Kidney (tissue), 14 donors: Measurements from ENCODE around the gene TMEM184A. TPM values are rescaled to one million over a fixed set of nuclear protein-coding genes. Genes with fewer than 3 reads are reported as not detected.

Experiments
- DNase-seq, 5 donors: peaks; one replicate each; pipeline ENCODE4 v3.0.0-alpha.2; 2013 to 2020
- FAIRE-seq: peaks from 2 replicates; lab custom pipeline; 2012; peaks lifted over from hg19 to GRCh38; lab: Jason Lieb, UNC
- H3K27ac ChIP-seq, 2 donors: one replicate each; pipeline ENCODE4 v1.7.0; 2013; ENCODE audit warnings: low read depth in 2 of 2, low read length in 2 of 2, inconsistent platforms in 1 of 2
- H3K27me3 ChIP-seq: one replicate; pipeline ENCODE4 v1.7.1; 2013; ENCODE audit warnings: low read length, inconsistent platforms; ENCODE audit not compliant: control insufficient read depth, insufficient read depth
- H3K36me3 ChIP-seq, 3 donors: one replicate each; pipeline versions ENCODE4 v1.7.0 to v1.7.1; 2013; ENCODE audit warnings: low read length in 3 of 3, control low read depth in 1 of 3, inconsistent platforms in 1 of 3; ENCODE audit not compliant: insufficient read depth in 3 of 3, control insufficient read depth in 2 of 3
- H3K4me1 ChIP-seq, 3 donors: one replicate each; pipeline versions ENCODE4 v1.7.0 to v1.7.1; 2013; ENCODE audit warnings: low read length in 3 of 3, inconsistent platforms in 1 of 3, low read depth in 1 of 3; ENCODE audit not compliant: control insufficient read depth in 2 of 3, insufficient read depth in 2 of 3
- H3K4me3 ChIP-seq, 3 donors: one replicate each; pipeline versions ENCODE4 v1.7.0 to v1.8.1; 2013; ENCODE audit warnings: low read length in 3 of 3, control low read depth in 1 of 3, inconsistent platforms in 1 of 3
- H3K9ac ChIP-seq, 3 donors: one replicate each; pipeline versions ENCODE4 v1.7.0 to v1.7.1; 2013; ENCODE audit warnings: low read length in 3 of 3, control low read depth in 1 of 3, inconsistent platforms in 1 of 3
- H3K9me3 ChIP-seq, 3 donors: one replicate each; pipeline versions ENCODE4 v1.7.0 to v1.7.1; 2013; ENCODE audit warnings: low read length in 3 of 3, control low read depth in 1 of 3, inconsistent platforms in 1 of 3; ENCODE audit not compliant: control insufficient read depth in 2 of 3, insufficient read depth in 1 of 3
- intact Hi-C: fragments of 100-400 bp; cut with DNase I; formaldehyde crosslinking; loops from one replicate; pipeline ENCODE4 v1.11.1; 2022
- polyA plus RNA-seq: library from polyadenylated mRNA; stranded (reverse); fragments of 350-450 nt; fragmentation: Illumina TruSeq; extraction: RNeasy Lipid Tissue Mini Kit (QIAGEN cat#74804); gene quantifications from one replicate; pipeline ENCODE4 v1.2.3, GENCODE V29; 2014; ENCODE audit warnings: low read depth, low replicate concordance; ENCODE audit not compliant: insufficient read depth
- total RNA-seq: library from RNA; stranded (reverse); fragmentation: NEBNext Ultra II Directional; extraction: Animal tissue kit (Norgen Biotek cat#: 25700); gene quantifications from one replicate; pipeline ENCODE4 v1.2.1, GENCODE V29; 2021
- TF ChIP-seq, protein P1 (sequence below): IDR thresholded peaks from 3 replicates; pipeline ENCODE4 v1.5.1; 2012; ENCODE audit warnings: mild to moderate bottlenecking, moderate library complexity, borderline replicate concordance; ENCODE audit not compliant: insufficient read depth; ENCODE audit errors: extremely low read depth
- donor health status: control.
- donor health status: control.
- donor health status: control.
- donor health status: control.
- donor health status: control.
- donor health status: DM: yes; HTN: yes; CAD: no.
- donor health status: Normal renal cell carcinoma (clear cell type).

Gene TMEM184A
- total and polyA plus RNA-seq, 2 donors from 2014 or later, result 6.8 to 11.0 TPM

DNA sequence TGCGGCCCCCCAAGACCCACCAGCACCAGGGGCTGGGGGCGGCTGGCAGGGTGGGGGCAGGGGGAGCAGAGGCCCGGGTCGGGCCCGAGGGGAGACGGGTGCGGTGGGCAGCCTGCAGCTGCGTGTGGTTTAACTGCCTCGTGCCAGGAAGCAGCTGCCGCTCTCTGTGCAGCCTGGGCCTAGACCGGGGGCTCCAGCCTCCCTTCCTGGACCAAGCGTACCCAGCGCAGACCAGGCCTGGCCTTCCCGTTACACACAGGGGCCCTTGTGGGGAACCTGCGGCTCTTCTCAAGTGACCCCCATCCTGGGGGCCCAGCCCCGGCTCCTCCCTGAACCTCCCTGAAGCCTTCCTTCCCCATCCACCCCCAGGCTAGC is 45.2 kb downstream of the TMEM184A start:
- Histone ChIP-seq H3K36me3 (no peaks in the 10 kb centered on the region), H3K4me3 (no peak overlapping the region), H3K27me3 (no peaks in the 10 kb centered on the region), H3K27ac (no peak overlapping the region), H3K9ac (no peak overlapping the region), H3K4me1 (no peaks in the 10 kb centered on the region), H3K9me3 (no peaks in the 10 kb centered on the region)
- no peak for FAIRE-seq
- intact Hi-C loops, result no loop called here
- TF ChIP-seq, protein P1, sequence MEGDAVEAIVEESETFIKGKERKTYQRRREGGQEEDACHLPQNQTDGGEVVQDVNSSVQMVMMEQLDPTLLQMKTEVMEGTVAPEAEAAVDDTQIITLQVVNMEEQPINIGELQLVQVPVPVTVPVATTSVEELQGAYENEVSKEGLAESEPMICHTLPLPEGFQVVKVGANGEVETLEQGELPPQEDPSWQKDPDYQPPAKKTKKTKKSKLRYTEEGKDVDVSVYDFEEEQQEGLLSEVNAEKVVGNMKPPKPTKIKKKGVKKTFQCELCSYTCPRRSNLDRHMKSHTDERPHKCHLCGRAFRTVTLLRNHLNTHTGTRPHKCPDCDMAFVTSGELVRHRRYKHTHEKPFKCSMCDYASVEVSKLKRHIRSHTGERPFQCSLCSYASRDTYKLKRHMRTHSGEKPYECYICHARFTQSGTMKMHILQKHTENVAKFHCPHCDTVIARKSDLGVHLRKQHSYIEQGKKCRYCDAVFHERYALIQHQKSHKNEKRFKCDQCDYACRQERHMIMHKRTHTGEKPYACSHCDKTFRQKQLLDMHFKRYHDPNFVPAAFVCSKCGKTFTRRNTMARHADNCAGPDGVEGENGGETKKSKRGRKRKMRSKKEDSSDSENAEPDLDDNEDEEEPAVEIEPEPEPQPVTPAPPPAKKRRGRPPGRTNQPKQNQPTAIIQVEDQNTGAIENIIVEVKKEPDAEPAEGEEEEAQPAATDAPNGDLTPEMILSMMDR, result no peak
- DNase-seq, result no peak

DNA sequence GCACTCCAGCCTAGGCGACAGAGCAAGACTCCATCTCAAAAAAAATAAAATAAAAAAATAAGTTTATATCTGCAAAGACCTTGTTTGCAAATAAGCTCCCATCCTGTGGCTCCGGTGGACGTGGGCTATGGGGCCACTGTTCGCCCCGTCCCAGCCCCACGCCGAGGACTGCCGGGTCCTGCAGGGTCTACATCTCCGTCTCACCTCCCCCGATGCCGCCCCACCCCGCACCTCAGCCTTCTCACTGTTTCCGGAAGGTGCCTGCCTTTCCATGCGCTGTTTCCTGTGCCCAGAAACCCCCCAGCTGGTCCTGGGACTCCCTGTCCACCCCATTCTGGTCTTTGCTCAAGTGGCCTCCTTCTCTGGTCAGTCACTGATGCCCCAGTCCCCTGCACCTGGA is 46.8 kb downstream of the TMEM184A start:
- Histone ChIP-seq H3K36me3 (no peaks in the 10 kb centered on the region), H3K9me3 (no peaks in the 10 kb centered on the region), H3K27ac (no peak overlapping the region), H3K9ac (no peak overlapping the region), H3K27me3 (no peaks in the 10 kb centered on the region), H3K4me3 (no peak overlapping the region), H3K4me1 (no peaks in the 10 kb centered on the region)
- intact Hi-C loops, result no loop called here
- TF ChIP-seq, protein P1, result no peak
- FAIRE-seq, result no peak
- no peak for DNase-seq

DNA sequence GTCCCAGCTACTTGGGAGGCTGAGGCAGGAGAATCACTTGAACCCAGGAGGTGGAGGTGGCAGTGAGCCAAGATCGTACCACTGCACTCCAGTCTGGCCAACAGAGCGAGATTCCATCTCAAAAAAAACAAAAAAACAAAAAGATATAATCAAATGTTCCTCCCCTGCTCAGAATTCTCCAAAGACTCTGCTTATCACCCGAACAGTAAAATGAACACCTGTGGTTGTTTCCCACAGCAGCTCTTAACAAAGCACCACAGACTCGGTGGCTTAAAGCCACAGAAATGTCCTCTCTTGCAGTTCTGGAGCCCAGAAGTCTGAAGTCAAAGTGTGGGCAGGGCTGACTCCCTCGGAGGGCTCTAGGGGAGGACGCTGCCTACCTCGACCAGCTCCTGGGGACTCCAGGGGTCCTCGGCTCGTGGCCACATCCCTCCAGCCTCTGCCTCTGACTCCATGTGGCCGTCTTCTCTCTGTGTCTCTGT is 47.7 kb downstream of the TMEM184A start:
- FAIRE-seq, result no peak
- intact Hi-C loops, result no loop called here
- Histone ChIP-seq H3K27me3 (no peaks in the 10 kb centered on the region), H3K9me3 (no peaks in the 10 kb centered on the region), H3K27ac (no peak overlapping the region), H3K36me3 (no peaks in the 10 kb centered on the region), H3K9ac (no peak overlapping the region), H3K4me3 (no peak overlapping the region), H3K4me1 (peaks cover 0 to 3% (median 2%) of the 10 kb centered on the region in 3 donors)
- TF ChIP-seq, protein P1, result no peak
- DNase-seq, result no peak
